ENCODE measurements around the gene OPHN1.

DNA sequence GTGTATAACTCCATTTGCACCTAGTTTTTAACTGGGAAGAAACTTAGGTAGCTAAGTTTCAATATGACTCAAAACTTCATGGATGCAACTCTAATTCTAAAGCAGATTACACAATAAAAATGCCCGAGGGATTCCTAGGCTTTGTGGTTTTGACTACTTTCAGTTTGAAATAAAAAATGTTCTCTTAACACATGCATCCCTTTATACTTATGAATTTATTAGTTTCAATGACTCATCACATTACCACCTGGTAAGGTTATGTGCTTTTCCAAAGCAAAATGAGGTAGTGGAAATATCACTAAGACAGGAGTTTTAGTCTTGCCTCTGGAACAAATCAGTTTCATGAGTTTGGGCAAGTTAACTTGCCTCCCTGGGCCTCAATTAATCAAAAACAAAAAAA is 125.5 kb downstream of the OPHN1 start:
- TF ChIP-seq, protein P1, sequence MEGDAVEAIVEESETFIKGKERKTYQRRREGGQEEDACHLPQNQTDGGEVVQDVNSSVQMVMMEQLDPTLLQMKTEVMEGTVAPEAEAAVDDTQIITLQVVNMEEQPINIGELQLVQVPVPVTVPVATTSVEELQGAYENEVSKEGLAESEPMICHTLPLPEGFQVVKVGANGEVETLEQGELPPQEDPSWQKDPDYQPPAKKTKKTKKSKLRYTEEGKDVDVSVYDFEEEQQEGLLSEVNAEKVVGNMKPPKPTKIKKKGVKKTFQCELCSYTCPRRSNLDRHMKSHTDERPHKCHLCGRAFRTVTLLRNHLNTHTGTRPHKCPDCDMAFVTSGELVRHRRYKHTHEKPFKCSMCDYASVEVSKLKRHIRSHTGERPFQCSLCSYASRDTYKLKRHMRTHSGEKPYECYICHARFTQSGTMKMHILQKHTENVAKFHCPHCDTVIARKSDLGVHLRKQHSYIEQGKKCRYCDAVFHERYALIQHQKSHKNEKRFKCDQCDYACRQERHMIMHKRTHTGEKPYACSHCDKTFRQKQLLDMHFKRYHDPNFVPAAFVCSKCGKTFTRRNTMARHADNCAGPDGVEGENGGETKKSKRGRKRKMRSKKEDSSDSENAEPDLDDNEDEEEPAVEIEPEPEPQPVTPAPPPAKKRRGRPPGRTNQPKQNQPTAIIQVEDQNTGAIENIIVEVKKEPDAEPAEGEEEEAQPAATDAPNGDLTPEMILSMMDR (IDR thresholded peaks at IDR 0.05), result no peak
- no peak for TF ChIP-seq POLR2A (IDR thresholded peaks at IDR 0.05)
